ENCODE results near the gene MPPED1. TPM values are rescaled to one million over a fixed set of nuclear protein-coding genes. Genes with fewer than 3 reads are reported as not detected.

Gene MPPED1
- polyA plus RNA-seq, 1 of the 3 experiments (the other 2 are of a cell fraction), result 0.03 TPM

DNA sequence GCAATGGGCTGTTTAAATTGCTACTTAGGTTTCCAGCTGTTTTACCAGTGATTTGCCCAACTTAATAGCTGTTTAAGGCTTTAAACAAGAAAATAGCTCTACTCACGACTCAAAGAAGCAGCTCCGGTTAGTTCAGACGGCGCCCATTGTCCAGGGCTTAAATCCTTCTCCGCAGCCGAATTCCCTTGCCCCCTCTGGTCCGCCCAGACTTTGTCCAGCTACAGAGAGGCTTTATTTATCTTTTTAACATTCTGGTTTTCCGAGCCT is 47.7 kb upstream of the MPPED1 start (continued):
- TF ChIP-seq, protein P1, sequence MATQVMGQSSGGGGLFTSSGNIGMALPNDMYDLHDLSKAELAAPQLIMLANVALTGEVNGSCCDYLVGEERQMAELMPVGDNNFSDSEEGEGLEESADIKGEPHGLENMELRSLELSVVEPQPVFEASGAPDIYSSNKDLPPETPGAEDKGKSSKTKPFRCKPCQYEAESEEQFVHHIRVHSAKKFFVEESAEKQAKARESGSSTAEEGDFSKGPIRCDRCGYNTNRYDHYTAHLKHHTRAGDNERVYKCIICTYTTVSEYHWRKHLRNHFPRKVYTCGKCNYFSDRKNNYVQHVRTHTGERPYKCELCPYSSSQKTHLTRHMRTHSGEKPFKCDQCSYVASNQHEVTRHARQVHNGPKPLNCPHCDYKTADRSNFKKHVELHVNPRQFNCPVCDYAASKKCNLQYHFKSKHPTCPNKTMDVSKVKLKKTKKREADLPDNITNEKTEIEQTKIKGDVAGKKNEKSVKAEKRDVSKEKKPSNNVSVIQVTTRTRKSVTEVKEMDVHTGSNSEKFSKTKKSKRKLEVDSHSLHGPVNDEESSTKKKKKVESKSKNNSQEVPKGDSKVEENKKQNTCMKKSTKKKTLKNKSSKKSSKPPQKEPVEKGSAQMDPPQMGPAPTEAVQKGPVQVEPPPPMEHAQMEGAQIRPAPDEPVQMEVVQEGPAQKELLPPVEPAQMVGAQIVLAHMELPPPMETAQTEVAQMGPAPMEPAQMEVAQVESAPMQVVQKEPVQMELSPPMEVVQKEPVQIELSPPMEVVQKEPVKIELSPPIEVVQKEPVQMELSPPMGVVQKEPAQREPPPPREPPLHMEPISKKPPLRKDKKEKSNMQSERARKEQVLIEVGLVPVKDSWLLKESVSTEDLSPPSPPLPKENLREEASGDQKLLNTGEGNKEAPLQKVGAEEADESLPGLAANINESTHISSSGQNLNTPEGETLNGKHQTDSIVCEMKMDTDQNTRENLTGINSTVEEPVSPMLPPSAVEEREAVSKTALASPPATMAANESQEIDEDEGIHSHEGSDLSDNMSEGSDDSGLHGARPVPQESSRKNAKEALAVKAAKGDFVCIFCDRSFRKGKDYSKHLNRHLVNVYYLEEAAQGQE (IDR thresholded peaks at IDR 0.05; ENCODE audit: low read depth, low read length), result no peak
- TF ChIP-seq GABPA (IDR thresholded peaks at IDR 0.05; ENCODE audit: low read depth) (no peak), RFX5 (IDR thresholded peaks at IDR 0.05; ENCODE audit: low read length) (no peak), MEF2A (IDR thresholded peaks at IDR 0.05; ENCODE audit: borderline replicate concordance, low read depth) (no peak), SMC3 (IDR thresholded peaks at IDR 0.05; ENCODE audit: low read depth, low read length) (no peak), TCF12 (IDR thresholded peaks at IDR 0.05) (no peak)
- TF ChIP-seq, protein P2, sequence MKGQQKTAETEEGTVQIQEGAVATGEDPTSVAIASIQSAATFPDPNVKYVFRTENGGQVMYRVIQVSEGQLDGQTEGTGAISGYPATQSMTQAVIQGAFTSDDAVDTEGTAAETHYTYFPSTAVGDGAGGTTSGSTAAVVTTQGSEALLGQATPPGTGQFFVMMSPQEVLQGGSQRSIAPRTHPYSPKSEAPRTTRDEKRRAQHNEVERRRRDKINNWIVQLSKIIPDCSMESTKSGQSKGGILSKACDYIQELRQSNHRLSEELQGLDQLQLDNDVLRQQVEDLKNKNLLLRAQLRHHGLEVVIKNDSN (IDR thresholded peaks at IDR 0.05; ENCODE audit: borderline replicate concordance, low read depth), result no peak

DNA sequence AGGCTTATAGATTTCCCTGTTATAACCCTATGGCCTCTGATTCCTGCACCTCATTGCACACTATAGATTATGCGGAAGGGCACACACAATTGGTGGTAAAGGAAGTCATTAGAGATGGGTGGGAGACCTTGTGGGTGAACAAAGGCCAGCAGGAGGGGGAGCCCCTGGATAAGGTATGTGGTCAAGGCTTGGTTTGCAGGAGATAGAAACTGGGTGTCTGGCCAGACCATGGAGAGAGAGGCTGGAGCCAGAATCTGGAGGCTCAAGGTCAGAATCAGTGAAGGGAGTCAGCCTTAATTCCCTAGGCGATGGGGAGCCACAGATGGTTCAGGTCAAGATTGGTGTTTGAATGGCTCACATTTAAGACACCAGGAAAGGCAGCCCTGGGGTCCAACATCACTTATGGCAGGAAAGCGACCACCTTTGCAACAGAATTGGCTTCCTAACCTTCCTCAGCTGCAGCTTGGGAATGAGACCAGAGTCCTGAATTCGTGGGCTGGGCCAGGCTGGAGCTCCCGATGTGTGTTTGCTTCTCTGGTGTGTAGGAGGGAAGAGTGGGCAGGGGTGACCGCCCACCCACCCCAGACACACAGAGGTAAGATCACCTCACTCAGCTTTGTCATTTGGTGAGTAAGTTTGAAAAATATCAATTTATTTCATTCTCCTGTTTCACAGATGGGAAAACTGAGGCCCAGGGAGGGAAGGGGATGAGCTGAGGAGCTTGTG is 45.9 kb upstream of the MPPED1 start:
- no peak overlapping the region for H2AFZ ChIP-seq (ENCODE audit: low read depth)
- H3K27me3 ChIP-seq (ENCODE audit: insufficient read depth), result no peaks in the 10 kb centered on the region
- TF ChIP-seq GABPA (IDR thresholded peaks at IDR 0.05; ENCODE audit: low read depth) (no peak), JUND (IDR thresholded peaks at IDR 0.05) (no peak), CHD2 (IDR thresholded peaks at IDR 0.05; ENCODE audit: low read length, partially characterized antibody) (no peak), TEAD4 (IDR thresholded peaks at IDR 0.05; ENCODE audit: borderline replicate concordance, insufficient read depth) (no peak), MEF2A (IDR thresholded peaks at IDR 0.05; ENCODE audit: borderline replicate concordance, low read depth) (no peak), SMC3 (IDR thresholded peaks at IDR 0.05; ENCODE audit: low read depth, low read length) (no peak), POLR2AphosphoS5 (IDR thresholded peaks at IDR 0.05; ENCODE audit: low read depth, low read length) (no peak), MXI1 (IDR thresholded peaks at IDR 0.05; ENCODE audit: low read depth, low read length) (no peak), YY1 (IDR thresholded peaks at IDR 0.05; ENCODE audit: low read depth) (no peak), NRF1 (IDR thresholded peaks at IDR 0.05; ENCODE audit: low read depth, low read length) (no peak), TCF12 (IDR thresholded peaks at IDR 0.05) (no peak)
- TF ChIP-seq, protein P2 (IDR thresholded peaks at IDR 0.05; ENCODE audit: borderline replicate concordance, low read depth), result no peak
- TF ChIP-seq, protein P3, sequence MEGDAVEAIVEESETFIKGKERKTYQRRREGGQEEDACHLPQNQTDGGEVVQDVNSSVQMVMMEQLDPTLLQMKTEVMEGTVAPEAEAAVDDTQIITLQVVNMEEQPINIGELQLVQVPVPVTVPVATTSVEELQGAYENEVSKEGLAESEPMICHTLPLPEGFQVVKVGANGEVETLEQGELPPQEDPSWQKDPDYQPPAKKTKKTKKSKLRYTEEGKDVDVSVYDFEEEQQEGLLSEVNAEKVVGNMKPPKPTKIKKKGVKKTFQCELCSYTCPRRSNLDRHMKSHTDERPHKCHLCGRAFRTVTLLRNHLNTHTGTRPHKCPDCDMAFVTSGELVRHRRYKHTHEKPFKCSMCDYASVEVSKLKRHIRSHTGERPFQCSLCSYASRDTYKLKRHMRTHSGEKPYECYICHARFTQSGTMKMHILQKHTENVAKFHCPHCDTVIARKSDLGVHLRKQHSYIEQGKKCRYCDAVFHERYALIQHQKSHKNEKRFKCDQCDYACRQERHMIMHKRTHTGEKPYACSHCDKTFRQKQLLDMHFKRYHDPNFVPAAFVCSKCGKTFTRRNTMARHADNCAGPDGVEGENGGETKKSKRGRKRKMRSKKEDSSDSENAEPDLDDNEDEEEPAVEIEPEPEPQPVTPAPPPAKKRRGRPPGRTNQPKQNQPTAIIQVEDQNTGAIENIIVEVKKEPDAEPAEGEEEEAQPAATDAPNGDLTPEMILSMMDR (IDR thresholded peaks at IDR 0.05), result no peak
- TF ChIP-seq, protein P4, sequence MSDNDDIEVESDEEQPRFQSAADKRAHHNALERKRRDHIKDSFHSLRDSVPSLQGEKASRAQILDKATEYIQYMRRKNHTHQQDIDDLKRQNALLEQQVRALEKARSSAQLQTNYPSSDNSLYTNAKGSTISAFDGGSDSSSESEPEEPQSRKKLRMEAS (IDR thresholded peaks at IDR 0.05; ENCODE audit: low read depth), result no peak
- TF ChIP-seq, protein P1 (IDR thresholded peaks at IDR 0.05; ENCODE audit: low read depth, low read length), result no peak
- no peak for DNase-seq
- H3K36me3 ChIP-seq (replicated peaks in 1 of 2; ENCODE audit: control insufficient read depth in 1 of 2, insufficient read depth in 2 of 2, low read length in 1 of 2), result no peaks in the 10 kb centered on the region
- H3K4me2 ChIP-seq, result no peak overlapping the region
- no peaks in the 10 kb centered on the region for H3K9me3 ChIP-seq
- no peak overlapping the region for H3K27ac ChIP-seq (ENCODE audit: low read depth in 2 of 2, low read length in 1 of 2)
- H3K4me3 ChIP-seq (ENCODE audit: low read depth in 2 of 2, low read length in 1 of 2), result no peak overlapping the region
- no peaks in the 10 kb centered on the region for H3K4me1 ChIP-seq (ENCODE audit: control insufficient read depth in 1 of 2, insufficient read depth in 2 of 2, low read depth in 1 of 2, low read length in 1 of 2)
- no peaks in the 10 kb centered on the region for H3K79me2 ChIP-seq (ENCODE audit: insufficient read depth)
- WGBS (ENCODE audit: low lambda C conversion rate), result 65% methylated on average over 4 of the region's 6 CpGs
- CTCF ChIA-PET, result no interaction called here
- H3K9me2 ChIP-seq, result no peaks in the 10 kb centered on the region
- no peaks in the 10 kb centered on the region for H4K20me1 ChIP-seq (ENCODE audit: insufficient read depth)
- H3K9ac ChIP-seq, result no peak overlapping the region
- no peaks in the 10 kb centered on the region for H3F3A ChIP-seq (replicated peaks; ENCODE audit: insufficient read depth)
- POLR2A ChIA-PET, result no interaction called here
